GM12872 (cell line): Measurements from ENCODE around the gene CFAP100.

Experiments used
- TF ChIP-seq, protein P1 (sequence below): IDR thresholded peaks from 3 replicates; pipeline ENCODE4 v1.5.1; 2011; ENCODE audit warnings: low read depth, mild to moderate bottlenecking, low read length, moderate library complexity; ENCODE audit not compliant: insufficient read depth

The CFAP100 gene

GRCh38 chr3:126373146-126373613, 21.5 kb upstream of the CFAP100 start:
- TF ChIP-seq, protein P1, sequence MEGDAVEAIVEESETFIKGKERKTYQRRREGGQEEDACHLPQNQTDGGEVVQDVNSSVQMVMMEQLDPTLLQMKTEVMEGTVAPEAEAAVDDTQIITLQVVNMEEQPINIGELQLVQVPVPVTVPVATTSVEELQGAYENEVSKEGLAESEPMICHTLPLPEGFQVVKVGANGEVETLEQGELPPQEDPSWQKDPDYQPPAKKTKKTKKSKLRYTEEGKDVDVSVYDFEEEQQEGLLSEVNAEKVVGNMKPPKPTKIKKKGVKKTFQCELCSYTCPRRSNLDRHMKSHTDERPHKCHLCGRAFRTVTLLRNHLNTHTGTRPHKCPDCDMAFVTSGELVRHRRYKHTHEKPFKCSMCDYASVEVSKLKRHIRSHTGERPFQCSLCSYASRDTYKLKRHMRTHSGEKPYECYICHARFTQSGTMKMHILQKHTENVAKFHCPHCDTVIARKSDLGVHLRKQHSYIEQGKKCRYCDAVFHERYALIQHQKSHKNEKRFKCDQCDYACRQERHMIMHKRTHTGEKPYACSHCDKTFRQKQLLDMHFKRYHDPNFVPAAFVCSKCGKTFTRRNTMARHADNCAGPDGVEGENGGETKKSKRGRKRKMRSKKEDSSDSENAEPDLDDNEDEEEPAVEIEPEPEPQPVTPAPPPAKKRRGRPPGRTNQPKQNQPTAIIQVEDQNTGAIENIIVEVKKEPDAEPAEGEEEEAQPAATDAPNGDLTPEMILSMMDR: no peak

DNA sequence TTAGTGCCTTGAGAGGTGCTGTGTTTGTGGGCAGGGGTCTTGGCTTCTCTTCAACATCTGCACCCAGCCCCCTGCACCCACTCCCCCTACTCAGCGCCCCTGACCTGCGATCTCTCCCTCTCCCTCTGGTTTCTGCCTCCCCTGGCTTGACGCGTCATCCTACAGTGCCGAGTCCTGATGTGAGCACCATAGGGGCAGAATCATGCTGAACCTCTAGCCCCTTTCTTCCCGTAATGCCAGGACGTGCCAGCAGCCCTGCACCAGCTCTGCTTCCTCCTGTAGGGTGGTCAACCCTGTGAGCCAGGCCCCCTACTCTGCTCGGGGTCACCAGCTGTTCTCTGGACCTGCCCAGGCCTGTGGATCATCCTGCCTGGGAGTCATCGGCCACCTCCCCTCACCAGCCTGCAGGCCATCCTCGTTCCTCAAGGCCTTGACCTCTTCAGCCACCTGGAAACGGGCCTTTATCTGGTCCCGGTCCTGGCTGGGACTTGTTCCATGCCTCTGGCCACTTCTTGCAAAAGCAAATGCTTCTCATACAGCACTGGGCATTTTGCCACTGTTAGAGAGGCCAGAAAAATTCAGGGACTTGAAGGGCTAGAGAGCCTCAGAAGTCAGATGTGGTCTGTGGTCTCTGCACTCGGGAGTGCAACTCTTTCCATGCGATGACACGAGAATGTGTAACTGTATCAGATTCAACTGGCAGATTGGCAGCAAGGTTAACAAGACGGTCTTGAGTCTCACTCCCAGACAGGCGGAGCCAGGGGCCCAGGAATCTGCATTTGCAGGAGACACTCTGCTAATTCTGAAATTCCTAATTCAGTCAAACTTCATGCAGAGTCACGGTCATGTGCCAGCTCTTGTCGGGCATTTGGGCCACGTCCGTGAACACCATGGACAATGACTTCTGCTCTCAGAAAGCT, 20.8 kb upstream of the CFAP100 start:
- TF ChIP-seq, protein P1: no peak

GRCh38 chr3:126375835-126376331, 18.8 kb upstream of the CFAP100 start:
- TF ChIP-seq, protein P1: no peak

- TF ChIP-seq, protein P1: no peak
These were observed 18.3 kb upstream of the CFAP100 start for GRCh38 chr3:126376444-126376843.

GRCh38 chr3:126377211-126377610, 17.5 kb upstream of the CFAP100 start:
- TF ChIP-seq, protein P1: no peak

- TF ChIP-seq, protein P1: no peak
These were observed 16.4 kb upstream of the CFAP100 start for GRCh38 chr3:126378341-126378751.

DNA sequence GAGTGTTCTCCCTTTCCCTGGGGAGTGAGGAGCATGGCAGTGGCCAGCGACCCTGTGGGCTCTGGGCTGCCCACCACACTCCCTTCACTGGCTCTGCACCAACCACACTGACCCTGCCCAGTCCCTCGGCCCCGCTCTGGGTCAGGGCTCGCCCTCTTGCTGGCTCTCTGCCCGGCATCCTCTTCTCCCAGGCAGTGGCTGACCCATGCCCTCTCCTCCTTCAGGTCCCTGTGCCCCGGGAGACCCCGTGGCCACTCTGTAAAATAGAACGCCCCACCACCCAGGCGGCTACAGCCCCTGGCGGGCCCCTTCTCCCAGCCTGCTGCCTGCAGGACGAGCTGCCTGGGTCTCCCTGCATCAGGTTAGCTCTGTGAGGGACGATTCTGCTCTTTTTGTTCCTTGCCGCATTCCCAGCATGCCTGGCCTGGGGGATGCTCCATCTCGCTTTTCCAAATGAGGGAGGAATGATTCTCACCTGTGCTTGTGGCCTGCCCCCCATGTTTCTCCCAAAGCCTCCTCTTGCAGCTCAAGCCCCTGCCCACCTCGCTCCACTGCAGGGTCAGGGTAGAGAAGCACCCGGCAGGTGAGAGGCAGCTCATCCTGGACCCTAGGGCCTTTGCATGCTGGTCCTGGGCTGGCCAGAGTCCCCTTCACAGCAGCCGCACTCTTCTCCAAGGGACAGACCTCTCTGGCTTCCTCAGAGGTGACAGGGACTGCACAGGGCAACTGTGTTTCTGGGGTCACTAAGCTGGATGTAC, 14.5 kb upstream of the CFAP100 start:
- TF ChIP-seq, protein P1: no peak
